ELR (cell line): ENCODE data around the gene LMBRD2.
"Not testable (repeated sequence)": the region's sequence is repeated elsewhere in the genome, so short reads cannot be mapped to it uniquely, and the experiment has no call there.

Experiments used
- DNase-seq: peaks from one replicate; pipeline ENCODE4 v3.0.0-alpha.2; 2015; ENCODE audit warnings: low read depth

LMBRD2 gene

GRCh38 chr5:36161361-36161760 lies 9.7 kb upstream of the LMBRD2 start:
- DNase-seq = no peak

GRCh38 chr5:36160617-36161016 lies 8.9 kb upstream of the LMBRD2 start:
- DNase-seq = no peak

GRCh38 chr5:36158144-36158543 lies 6.5 kb upstream of the LMBRD2 start:
- peak; percentile 9 for DNase-seq

GRCh38 chr5:36156619-36157018 lies 4.9 kb upstream of the LMBRD2 start:
- peak; percentile 74 for DNase-seq

GRCh38 chr5:36156121-36156601 lies 4.5 kb upstream of the LMBRD2 start:
- no peak for DNase-seq

- no peak for DNase-seq
Observed at GRCh38 chr5:36155291-36155690, 3.6 kb upstream of the LMBRD2 start.

- no peak for DNase-seq
Observed at GRCh38 chr5:36153726-36154125, 2.0 kb upstream of the LMBRD2 start.

GRCh38 chr5:36153298-36153677 lies 1.6 kb upstream of the LMBRD2 start:
- no peak for DNase-seq

GRCh38 chr5:36152324-36153297 lies 924 bp upstream of the LMBRD2 start:
- DNase-seq = peak; percentile 36

GRCh38 chr5:36150676-36151433 lies 832 bp downstream of the LMBRD2 start:
- DNase-seq = peak; percentile 67

- DNase-seq = peak; percentile 70
Observed at GRCh38 chr5:36147681-36148080, 4.0 kb downstream of the LMBRD2 start.

- no peak for DNase-seq
Observed at GRCh38 chr5:36146390-36146789, 5.3 kb downstream of the LMBRD2 start.

- DNase-seq = no peak
Observed at GRCh38 chr5:36145311-36145710, 6.4 kb downstream of the LMBRD2 start.

- DNase-seq = no peak
Observed at GRCh38 chr5:36138900-36139683, 12.6 kb downstream of the LMBRD2 start.

- no peak for DNase-seq
Observed at GRCh38 chr5:36136581-36136980, 15.1 kb downstream of the LMBRD2 start.

- DNase-seq = peak; percentile 20
Observed at GRCh38 chr5:36135988-36136387, 15.7 kb downstream of the LMBRD2 start.

GRCh38 chr5:36133009-36133408 lies 18.7 kb downstream of the LMBRD2 start:
- not testable (repeated sequence) for DNase-seq

GRCh38 chr5:36129666-36130065 lies 22.0 kb downstream of the LMBRD2 start:
- not testable (repeated sequence) for DNase-seq

GRCh38 chr5:36128795-36129194 lies 22.9 kb downstream of the LMBRD2 start:
- DNase-seq = no peak

GRCh38 chr5:36125868-36126267 lies 25.8 kb downstream of the LMBRD2 start:
- no peak for DNase-seq

- no peak for DNase-seq
Observed at GRCh38 chr5:36111238-36111637, 40.4 kb downstream of the LMBRD2 start.
